Measurements from ENCODE around the gene DOK5. TPM values are rescaled to one million over a fixed set of nuclear protein-coding genes. Genes with fewer than 3 reads are reported as not detected.

Gene DOK5
- total RNA-seq, 1 donor from 2014 or later = not detected

DNA sequence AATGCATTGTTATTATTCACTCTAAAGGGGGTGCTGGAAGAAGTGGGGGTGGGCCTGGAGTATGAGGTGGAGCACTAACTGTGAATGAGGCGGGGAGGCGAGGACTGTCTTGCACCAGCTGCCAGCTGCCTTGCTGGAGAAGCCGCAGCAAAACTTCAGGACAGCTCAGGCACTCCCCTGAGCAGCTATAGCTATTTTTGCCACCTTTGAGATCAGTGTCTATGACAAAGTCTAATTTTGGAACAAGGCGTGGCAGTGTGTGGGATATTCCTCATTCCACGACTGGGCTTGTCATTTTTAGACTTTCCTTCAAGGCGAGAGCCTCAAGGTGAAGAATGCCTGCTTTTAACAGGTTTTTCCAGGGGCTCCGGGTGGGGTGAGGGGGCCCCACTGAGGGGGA is 143.8 kb downstream of the DOK5 start:
- Mint-ChIP-seq H3K27me3 (peaks cover 2% of the 10 kb centered on the region), H3K36me3 (ENCODE audit: low read depth) (no peaks in the 10 kb centered on the region), H3K9me3 (no peaks in the 10 kb centered on the region), H3K4me3 (no peak overlapping the region), H3K4me1 (no peaks in the 10 kb centered on the region), H3K27ac (no peak overlapping the region)
- ATAC-seq (ENCODE audit: low read depth) (no peak), DNase-seq (no peak)
- CTCF ChIA-PET = no interaction called here
- POLR2A ChIA-PET = interaction anchor here (0.7 kb wide), 1 partner anchor 11 kb away, joined by 3 read pairs; no protein-coding TSS in a partner anchor
- intact Hi-C loops (cut with micrococcal nuclease) = no loop called here
- TF ChIP-seq, protein P1, sequence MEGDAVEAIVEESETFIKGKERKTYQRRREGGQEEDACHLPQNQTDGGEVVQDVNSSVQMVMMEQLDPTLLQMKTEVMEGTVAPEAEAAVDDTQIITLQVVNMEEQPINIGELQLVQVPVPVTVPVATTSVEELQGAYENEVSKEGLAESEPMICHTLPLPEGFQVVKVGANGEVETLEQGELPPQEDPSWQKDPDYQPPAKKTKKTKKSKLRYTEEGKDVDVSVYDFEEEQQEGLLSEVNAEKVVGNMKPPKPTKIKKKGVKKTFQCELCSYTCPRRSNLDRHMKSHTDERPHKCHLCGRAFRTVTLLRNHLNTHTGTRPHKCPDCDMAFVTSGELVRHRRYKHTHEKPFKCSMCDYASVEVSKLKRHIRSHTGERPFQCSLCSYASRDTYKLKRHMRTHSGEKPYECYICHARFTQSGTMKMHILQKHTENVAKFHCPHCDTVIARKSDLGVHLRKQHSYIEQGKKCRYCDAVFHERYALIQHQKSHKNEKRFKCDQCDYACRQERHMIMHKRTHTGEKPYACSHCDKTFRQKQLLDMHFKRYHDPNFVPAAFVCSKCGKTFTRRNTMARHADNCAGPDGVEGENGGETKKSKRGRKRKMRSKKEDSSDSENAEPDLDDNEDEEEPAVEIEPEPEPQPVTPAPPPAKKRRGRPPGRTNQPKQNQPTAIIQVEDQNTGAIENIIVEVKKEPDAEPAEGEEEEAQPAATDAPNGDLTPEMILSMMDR (IDR thresholded peaks at IDR 0.05) = no peak

DNA sequence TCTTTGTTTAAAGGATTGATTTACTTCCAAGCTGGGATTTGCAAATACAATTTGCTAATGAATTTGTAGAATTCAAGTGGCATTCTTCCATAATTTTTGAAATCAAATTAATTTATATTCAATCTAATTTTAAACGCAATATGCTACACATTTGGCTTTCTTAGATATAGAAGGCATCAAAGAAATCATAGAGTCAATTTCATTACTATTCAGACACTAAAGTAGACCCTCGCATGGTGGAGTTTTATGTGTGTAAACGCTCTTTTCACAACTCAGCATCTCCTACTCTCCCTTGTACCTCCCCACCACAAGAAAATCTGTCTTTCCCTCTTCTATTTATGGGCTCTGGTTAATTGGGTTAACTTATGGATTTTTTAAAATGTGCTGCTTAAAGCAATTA is 144.3 kb downstream of the DOK5 start:
- intact Hi-C loops (cut with micrococcal nuclease) = no loop called here
- H3K4me1 Mint-ChIP-seq = no peaks in the 10 kb centered on the region
- no peak for ATAC-seq (ENCODE audit: low read depth)

DNA sequence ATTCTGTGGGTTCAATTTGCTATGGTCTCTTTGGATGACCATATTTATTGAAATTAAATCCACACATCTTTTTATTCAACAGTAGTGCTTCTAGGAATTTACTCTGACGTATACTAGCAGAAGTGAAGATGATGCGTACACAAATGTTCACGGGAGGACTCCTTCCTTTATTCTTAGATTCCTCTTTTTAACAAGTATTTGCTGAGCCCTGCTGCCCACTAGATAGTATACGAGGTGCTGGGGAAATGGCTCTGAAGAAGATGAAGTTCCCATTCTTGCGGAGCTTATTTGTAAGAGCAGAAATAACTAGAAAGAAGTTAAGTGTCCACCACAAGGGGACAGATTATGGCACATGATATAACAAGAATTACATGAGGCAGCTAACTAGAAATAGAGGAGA is 145.2 kb downstream of the DOK5 start:
- Mint-ChIP-seq H3K9me3 (no peaks in the 10 kb centered on the region), H3K27me3 (peaks cover 2% of the 10 kb centered on the region), H3K27ac (no peak overlapping the region), H3K4me3 (no peak overlapping the region), H3K4me1 (no peaks in the 10 kb centered on the region), H3K36me3 (ENCODE audit: low read depth) (no peaks in the 10 kb centered on the region)
- ChIA-PET CTCF (no interaction called here), POLR2A (no interaction called here)
- TF ChIP-seq, protein P1 (IDR thresholded peaks at IDR 0.05) = no peak
- intact Hi-C loops (cut with micrococcal nuclease) = no loop called here
- ATAC-seq (ENCODE audit: low read depth) (no peak), DNase-seq (no peak)

More for the DNA sequence above, 144.3 kb downstream of the DOK5 start:
- Mint-ChIP-seq H3K27me3 (peaks cover 2% of the 10 kb centered on the region), H3K27ac (no peak overlapping the region), H3K36me3 (ENCODE audit: low read depth) (no peaks in the 10 kb centered on the region), H3K4me3 (no peak overlapping the region), H3K9me3 (no peaks in the 10 kb centered on the region)
- POLR2A ChIA-PET = interaction anchor here (0.7 kb wide), 1 partner anchor 10 kb away, joined by 3 read pairs; no protein-coding TSS in a partner anchor
- DNase-seq = no peak
- TF ChIP-seq, protein P1 (IDR thresholded peaks at IDR 0.05) = no peak
- CTCF ChIA-PET = no interaction called here

DNA sequence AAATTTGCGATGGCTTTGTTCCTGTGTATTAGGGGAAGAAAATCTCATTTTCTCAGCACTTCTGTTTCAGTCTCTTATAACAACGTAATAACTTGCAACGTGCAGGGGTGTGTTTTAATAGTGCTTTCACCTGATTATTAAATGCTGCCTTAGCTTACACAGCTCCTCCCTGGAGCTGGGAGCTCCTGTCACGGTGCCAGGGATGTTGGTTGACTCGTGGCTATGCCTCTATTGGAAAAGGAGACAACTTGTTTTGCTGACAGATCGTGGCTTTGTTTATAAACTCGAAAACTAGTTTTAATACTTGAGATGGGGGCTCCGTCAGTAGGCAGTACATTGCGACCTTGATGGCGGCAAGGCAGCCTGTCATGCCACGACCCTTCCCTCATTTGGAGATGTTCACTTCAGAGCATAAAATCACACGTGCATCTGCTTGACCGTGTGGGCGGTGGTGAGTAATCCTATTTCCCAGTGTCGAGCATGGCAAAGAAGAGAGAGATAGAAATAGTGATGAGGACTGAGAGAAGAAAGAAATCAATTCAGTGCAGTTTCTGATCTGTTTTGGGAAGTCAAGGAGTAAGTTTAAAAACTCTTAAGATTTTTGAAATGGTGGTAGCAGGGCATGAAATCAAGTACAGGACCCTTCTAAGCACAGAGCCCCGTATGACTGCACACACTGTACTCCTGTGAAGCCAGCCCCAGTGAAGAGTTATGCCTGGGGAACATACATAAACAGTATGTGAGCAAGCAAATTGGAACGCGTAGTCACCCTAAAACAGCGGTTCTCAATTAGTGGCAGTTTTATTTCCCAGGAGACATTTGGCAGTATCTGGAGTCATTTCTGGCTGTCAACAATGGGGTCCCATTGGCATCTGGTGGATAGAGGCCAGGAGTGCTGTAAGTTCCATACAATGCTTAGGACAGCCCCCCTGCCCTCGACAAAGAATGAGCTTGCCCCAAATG is 147.2 kb downstream of the DOK5 start:
- ATAC-seq (ENCODE audit: low read depth) (no peak), DNase-seq (no peak)
- CTCF ChIA-PET = no interaction called here
- Mint-ChIP-seq H3K4me1 (no peaks in the 10 kb centered on the region), H3K27ac (no peak overlapping the region), H3K9me3 (no peaks in the 10 kb centered on the region), H3K4me3 (no peak overlapping the region), H3K36me3 (ENCODE audit: low read depth) (no peaks in the 10 kb centered on the region), H3K27me3 (peaks cover 5% of the 10 kb centered on the region)
- intact Hi-C loops (cut with micrococcal nuclease) = no loop called here
- TF ChIP-seq, protein P1 (IDR thresholded peaks at IDR 0.05) = no peak
- POLR2A ChIA-PET = no interaction called here

DNA sequence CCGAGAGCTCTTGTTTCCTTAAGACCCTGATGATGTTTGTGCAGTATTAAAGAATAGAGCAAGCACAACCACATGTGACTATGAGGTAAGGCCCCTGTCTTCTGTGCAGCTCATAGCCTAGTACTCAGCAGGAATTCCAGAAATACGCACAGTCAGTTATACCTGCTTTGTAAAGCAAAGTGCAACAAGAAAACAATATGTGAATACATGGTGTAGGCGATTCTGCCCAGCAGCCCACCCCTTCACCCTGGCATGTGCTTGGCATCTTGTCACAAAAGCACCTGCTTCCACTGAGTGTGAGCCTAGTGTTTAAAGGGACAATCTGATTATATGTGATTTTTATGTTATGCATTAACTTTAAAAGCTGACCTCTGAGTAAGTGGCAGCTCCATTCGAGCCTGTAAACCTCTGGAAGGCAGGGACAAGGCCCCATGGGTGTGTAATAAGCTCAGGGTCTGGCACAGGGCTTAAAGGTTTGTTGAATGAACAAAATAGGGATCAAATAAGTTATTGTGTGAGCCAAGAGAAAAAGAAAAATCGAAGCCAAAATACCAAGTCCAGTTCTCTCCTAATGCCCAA is 148.7 kb downstream of the DOK5 start:
- CTCF ChIA-PET = no interaction called here
- H3K4me3 Mint-ChIP-seq = no peak overlapping the region

More for the DNA sequence above, 148.7 kb downstream of the DOK5 start:
- Mint-ChIP-seq H3K9me3 (no peaks in the 10 kb centered on the region), H3K27me3 (peaks cover 5% of the 10 kb centered on the region), H3K4me1 (no peaks in the 10 kb centered on the region), H3K36me3 (ENCODE audit: low read depth) (no peaks in the 10 kb centered on the region), H3K27ac (no peak overlapping the region)
- intact Hi-C loops (cut with micrococcal nuclease) = no loop called here
- ATAC-seq (ENCODE audit: low read depth) = no peak
- TF ChIP-seq, protein P1 (IDR thresholded peaks at IDR 0.05) = no peak
- POLR2A ChIA-PET = no interaction called here
- no peak for DNase-seq

Measured in activated B cell treated with CpG ODN at 0.5 μM for 24 hours (primary cell).